LNCAP (cell line): Measurements from ENCODE around the gene KCNMA1.
A peak's percentile ranks its signal among the peaks of the same experiment; 100 is the strongest.

ENCODE experiments used
- CTCF ChIP-seq: fragments of 450-650 bp; IDR thresholded peaks from 2 replicates; pipeline ENCODE4 v1.5.1; 2017; ENCODE audit warnings: mild to moderate bottlenecking

The KCNMA1 gene

GRCh38 chr10:76905251-76905650 is 732.4 kb downstream of the KCNMA1 start:
- no peak for TF ChIP-seq CTCF

- TF ChIP-seq CTCF: no peak
These were observed 734.1 kb downstream of the KCNMA1 start for GRCh38 chr10:76903387-76903945.

GRCh38 chr10:76902949-76903348 is 734.7 kb downstream of the KCNMA1 start:
- peak; percentile 53; the same call in 1 of the 2 replicates for TF ChIP-seq CTCF

GRCh38 chr10:76901701-76902100 is 735.9 kb downstream of the KCNMA1 start:
- TF ChIP-seq CTCF: no peak

GRCh38 chr10:76899490-76899889 is 738.1 kb downstream of the KCNMA1 start:
- TF ChIP-seq CTCF: no peak

- TF ChIP-seq CTCF: no peak
These were observed 744.7 kb downstream of the KCNMA1 start for GRCh38 chr10:76892766-76893479.

GRCh38 chr10:76887223-76888010 is 750.2 kb downstream of the KCNMA1 start:
- TF ChIP-seq CTCF: no peak
